Muscle layer of duodenum (tissue), 2 donors: Measurements from ENCODE around the gene ATXN8OS.

Source experiments
- H3K27ac ChIP-seq: one replicate; pipeline ENCODE4 v1.7.0; 2013; ENCODE audit warnings: mild to moderate bottlenecking, low read length
- H3K27me3 ChIP-seq: one replicate; pipeline ENCODE4 v1.7.0; 2013; ENCODE audit warnings: low read depth, mild to moderate bottlenecking, control low read depth, low read length
- H3K36me3 ChIP-seq, 2 donors: one replicate each; pipeline ENCODE4 v1.7.0; 2013; ENCODE audit warnings: low read length in 2 of 2, control low read depth in 1 of 2, mild to moderate bottlenecking in 1 of 2; ENCODE audit not compliant: insufficient read depth in 2 of 2, control insufficient read depth in 1 of 2
- H3K4me1 ChIP-seq, 2 donors: one replicate each; pipeline ENCODE4 v1.7.0; 2013; ENCODE audit warnings: low read length in 2 of 2, mild to moderate bottlenecking in 2 of 2, control low read depth in 1 of 2, moderate library complexity in 1 of 2; ENCODE audit not compliant: insufficient read depth in 2 of 2, control insufficient read depth in 1 of 2
- H3K4me3 ChIP-seq, 2 donors: one replicate each; pipeline ENCODE4 v1.7.0; 2013; ENCODE audit warnings: low read length in 2 of 2, low read depth in 1 of 2, mild to moderate bottlenecking in 1 of 2
- H3K9me3 ChIP-seq, 2 donors: one replicate each; pipeline ENCODE4 v1.7.0; 2013; ENCODE audit warnings: low read length in 2 of 2, control low read depth in 1 of 2, mild to moderate bottlenecking in 1 of 2; ENCODE audit not compliant: control insufficient read depth in 1 of 2
- donor health status: healthy.

Gene ATXN8OS

GRCh38 chr13:70107498-70108281, at the start of gene ATXN8OS:
ATXN8OS (plus strand) TSS chr13:70107826.
- no peak within 1 kb of the TSS for H3K27ac ChIP-seq
- H3K4me3 ChIP-seq: no peak within 1 kb of the TSS

GRCh38 chr13:70080012-70080411, 27.6 kb upstream of the ATXN8OS start:
- H3K27me3 ChIP-seq: no peaks in the 10 kb centered on the region
- H3K4me1 ChIP-seq: no peaks in the 10 kb centered on the region
- no peaks in the 10 kb centered on the region for H3K9me3 ChIP-seq
- no peak overlapping the region for H3K4me3 ChIP-seq
- no peaks in the 10 kb centered on the region for H3K36me3 ChIP-seq
- no peak overlapping the region for H3K27ac ChIP-seq

More at GRCh38 chr13:70107498-70108281, at the start of gene ATXN8OS:
- H3K9me3 ChIP-seq: no peaks in the 10 kb centered on the region
- no peaks in the 10 kb centered on the region for H3K27me3 ChIP-seq
- no peaks in the 10 kb centered on the region for H3K36me3 ChIP-seq
- H3K4me1 ChIP-seq: no peaks in the 10 kb centered on the region

- no peaks in the 10 kb centered on the region for H3K27me3 ChIP-seq
- H3K27ac ChIP-seq: no peak overlapping the region
- no peaks in the 10 kb centered on the region for H3K4me1 ChIP-seq
- H3K9me3 ChIP-seq: no peaks in the 10 kb centered on the region
- H3K4me3 ChIP-seq: no peak overlapping the region
- H3K36me3 ChIP-seq: no peaks in the 10 kb centered on the region
Measured at GRCh38 chr13:70087247-70087646, 20.4 kb upstream of the ATXN8OS start.

- H3K4me1 ChIP-seq: no peaks in the 10 kb centered on the region
- no peak overlapping the region for H3K27ac ChIP-seq
- no peaks in the 10 kb centered on the region for H3K9me3 ChIP-seq
- H3K4me3 ChIP-seq: no peak overlapping the region
- H3K36me3 ChIP-seq: no peaks in the 10 kb centered on the region
- H3K27me3 ChIP-seq: no peaks in the 10 kb centered on the region
Measured at GRCh38 chr13:70088926-70089325, 18.7 kb upstream of the ATXN8OS start.

GRCh38 chr13:70090036-70090723, 17.4 kb upstream of the ATXN8OS start:
- H3K27ac ChIP-seq: no peak overlapping the region
- H3K4me1 ChIP-seq: no peaks in the 10 kb centered on the region
- H3K27me3 ChIP-seq: no peaks in the 10 kb centered on the region
- no peak overlapping the region for H3K4me3 ChIP-seq
- H3K36me3 ChIP-seq: no peaks in the 10 kb centered on the region
- H3K9me3 ChIP-seq: no peaks in the 10 kb centered on the region

GRCh38 chr13:70098669-70099068, 9.0 kb upstream of the ATXN8OS start:
- Histone ChIP-seq H3K4me3 (no peak overlapping the region), H3K4me1 (no peaks in the 10 kb centered on the region), H3K9me3 (no peaks in the 10 kb centered on the region)

GRCh38 chr13:70104481-70104880, 3.1 kb upstream of the ATXN8OS start:
- no peaks in the 10 kb centered on the region for H3K27me3 ChIP-seq
- no peaks in the 10 kb centered on the region for H3K36me3 ChIP-seq
- H3K27ac ChIP-seq: no peak overlapping the region
- no peaks in the 10 kb centered on the region for H3K9me3 ChIP-seq
- no peak overlapping the region for H3K4me3 ChIP-seq
- no peaks in the 10 kb centered on the region for H3K4me1 ChIP-seq

More at GRCh38 chr13:70098669-70099068, 9.0 kb upstream of the ATXN8OS start:
- H3K27ac ChIP-seq: no peak overlapping the region
- no peaks in the 10 kb centered on the region for H3K36me3 ChIP-seq
- no peaks in the 10 kb centered on the region for H3K27me3 ChIP-seq

- H3K9me3 ChIP-seq: no peaks in the 10 kb centered on the region
- no peak overlapping the region for H3K4me3 ChIP-seq
- no peaks in the 10 kb centered on the region for H3K4me1 ChIP-seq
- H3K27ac ChIP-seq: no peak overlapping the region
- H3K36me3 ChIP-seq: no peaks in the 10 kb centered on the region
- no peaks in the 10 kb centered on the region for H3K27me3 ChIP-seq
Measured at GRCh38 chr13:70107125-70107497, 515 bp upstream of the ATXN8OS start.

GRCh38 chr13:70108356-70109105, 905 bp downstream of the ATXN8OS start, which contains the start of gene KLHL1:
KLHL1 (minus strand) TSS chr13:70108452; CDS start chr13:70107699, 753 bp downstream.
- H3K27me3 ChIP-seq: no peaks in the 10 kb centered on the region
- no peak within 1 kb of the TSS for H3K4me3 ChIP-seq

GRCh38 chr13:70117338-70117905, 9.8 kb downstream of the ATXN8OS start:
- no peak overlapping the region for H3K27ac ChIP-seq
- no peaks in the 10 kb centered on the region for H3K4me1 ChIP-seq
- H3K36me3 ChIP-seq: no peaks in the 10 kb centered on the region
- H3K9me3 ChIP-seq: no peaks in the 10 kb centered on the region
- no peak overlapping the region for H3K4me3 ChIP-seq
- no peaks in the 10 kb centered on the region for H3K27me3 ChIP-seq

More at GRCh38 chr13:70108356-70109105, 905 bp downstream of the ATXN8OS start, which contains the start of gene KLHL1:
- H3K27ac ChIP-seq: no peak within 1 kb of the TSS
- no peaks in the 10 kb centered on the region for H3K4me1 ChIP-seq
- no peaks in the 10 kb centered on the region for H3K9me3 ChIP-seq
- H3K36me3 ChIP-seq: no peaks in the 10 kb centered on the region

- Histone ChIP-seq H3K4me3 (no peak overlapping the region), H3K36me3 (no peaks in the 10 kb centered on the region), H3K4me1 (no peaks in the 10 kb centered on the region), H3K27me3 (no peaks in the 10 kb centered on the region), H3K27ac (no peak overlapping the region), H3K9me3 (no peaks in the 10 kb centered on the region)
Measured at GRCh38 chr13:70125693-70126092, 18.1 kb downstream of the ATXN8OS start.
